Smooth muscle cell (in vitro differentiated cells): ENCODE measurements around the gene ZNF518A. TPM values are rescaled to one million over a fixed set of nuclear protein-coding genes. Genes with fewer than 3 reads are reported as not detected.

ENCODE experiments used
- DNase-seq: peaks from one replicate; lab custom pipeline; 2025; ENCODE audit not compliant: unreplicated experiment; lab: John Stamatoyannopoulos, UW
- H2AFZ ChIP-seq: fragments of 200-600 bp; sonication (generic); 2 replicates; pipeline ENCODE4 v1.6.0; 2016; ENCODE audit warnings: antibody characterized with exemption, low read depth, mild to moderate bottlenecking
- H3F3A ChIP-seq: fragments of 200-600 bp; sonication (generic); 2 replicates; pipeline ENCODE4 v1.6.0; 2017; ENCODE audit warnings: antibody characterized with exemption, low read depth
- H3K27ac ChIP-seq: fragments of 200-600 bp; sonication (generic); 2 replicates; pipeline ENCODE4 v1.5.1; 2016; ENCODE audit warnings: low read depth, mild to moderate bottlenecking
- H3K27me3 ChIP-seq: fragments of 200-600 bp; sonication (generic); 2 replicates; pipeline ENCODE4 v1.6.1; 2016; ENCODE audit warnings: low read depth, mild to moderate bottlenecking
- H3K36me3 ChIP-seq: fragments of 200-600 bp; sonication (generic); 2 replicates; pipeline ENCODE4 v1.5.1; 2016; ENCODE audit warnings: low read depth
- H3K4me1 ChIP-seq: fragments of 200-600 bp; sonication (generic); 2 replicates; pipeline ENCODE4 v1.5.1; 2016; ENCODE audit warnings: low read depth
- H3K4me2 ChIP-seq: fragments of 200-600 bp; sonication (generic); 2 replicates; pipeline ENCODE4 v1.6.0; 2016; ENCODE audit warnings: mild to moderate bottlenecking
- H3K4me3 ChIP-seq: fragments of 200-600 bp; sonication (generic); 2 replicates; pipeline ENCODE4 v1.5.1; 2016; ENCODE audit warnings: mild to moderate bottlenecking
- H3K79me2 ChIP-seq: fragments of 200-600 bp; sonication (generic); 2 replicates; pipeline ENCODE4 v1.6.0; 2016; ENCODE audit warnings: low read depth, mild to moderate bottlenecking
- H3K9ac ChIP-seq: fragments of 200-600 bp; sonication (generic); 2 replicates; pipeline ENCODE4 v1.6.0; 2016; ENCODE audit warnings: low read depth
- H3K9me3 ChIP-seq: fragments of 200-600 bp; sonication (generic); replicated peaks from 2 replicates; pipeline ENCODE4 v1.5.1; 2016; ENCODE audit warnings: low read depth
- H4K20me1 ChIP-seq: fragments of 200-600 bp; sonication (generic); 2 replicates; pipeline ENCODE4 v1.6.0; 2016; ENCODE audit warnings: low read depth
- CTCF ChIP-seq: fragments of 200-600 bp; sonication (generic); IDR thresholded peaks from 2 replicates; pipeline ENCODE4 v1.5.1; 2017; ENCODE audit warnings: borderline replicate concordance, mild to moderate bottlenecking, antibody characterized with exemption; ENCODE audit not compliant: insufficient read depth, poor library complexity, severe bottlenecking
- WGBS: methylation state at CpG from one replicate; pipeline ENCODE4 v1.1.7; 2016; ENCODE audit warnings: low lambda C conversion rate; 5-methylcytosine and 5-hydroxymethylcytosine counted together
- polyA plus RNA-seq: library from polyadenylated mRNA; unstranded; fragments of >200 nt; fragmentation: Nextera tagmentation; extraction: Ambion mirVana; gene quantifications from 2 replicates; pipeline ENCODE4 v1.2.1, GENCODE V29; 2016
- total RNA-seq: library from RNA; depleted of rRNA; stranded (reverse); fragments of >200 nt; gene quantifications from 2 replicates; pipeline ENCODE4 v1.2.3, GENCODE V29; 2014

Gene ZNF518A
- total and polyA plus RNA-seq, 2 experiments from 2014 or later = 9.0 to 26.9 TPM

GRCh38 chr10:96131621-96132020 lies 1.5 kb downstream of the ZNF518A start:
- peak overlapping the region; percentile 87 for H3K4me2 ChIP-seq
- no peak overlapping the region for H3K27ac ChIP-seq
- H4K20me1 ChIP-seq = no peaks in the 10 kb centered on the region
- DNase-seq = no peak
- peak overlapping the region; percentile 93 for H3K9ac ChIP-seq
- H3F3A ChIP-seq = no peaks in the 10 kb centered on the region
- 43% methylated on average over 3 of the region's 3 CpGs for WGBS
- TF ChIP-seq CTCF = no peak
- peaks cover 12% of the 10 kb centered on the region for H3K36me3 ChIP-seq
- H3K4me3 ChIP-seq = peak overlapping the region; percentile 63
- no peaks in the 10 kb centered on the region for H3K9me3 ChIP-seq
- H3K79me2 ChIP-seq = peaks cover 18% of the 10 kb centered on the region
- peaks cover 15% of the 10 kb centered on the region for H3K27me3 ChIP-seq
- H3K4me1 ChIP-seq = peaks cover 18% of the 10 kb centered on the region
- no peak overlapping the region for H2AFZ ChIP-seq

- DNase-seq = no peak
- H3K9me3 ChIP-seq = no peaks in the 10 kb centered on the region
- peaks cover 5% of the 10 kb centered on the region for H3K27me3 ChIP-seq
- TF ChIP-seq CTCF = no peak
- no peak overlapping the region for H3K4me3 ChIP-seq
- no peak overlapping the region for H3K9ac ChIP-seq
- H3F3A ChIP-seq = no peaks in the 10 kb centered on the region
- peaks cover 15% of the 10 kb centered on the region for H3K36me3 ChIP-seq
- no peak overlapping the region for H3K4me2 ChIP-seq
- peaks cover 18% of the 10 kb centered on the region for H3K79me2 ChIP-seq
- no peak overlapping the region for H2AFZ ChIP-seq
- H3K27ac ChIP-seq = no peak overlapping the region
- H3K4me1 ChIP-seq = peaks cover 23% of the 10 kb centered on the region
- H4K20me1 ChIP-seq = no peaks in the 10 kb centered on the region
Measured at GRCh38 chr10:96133135-96133534, 3.0 kb downstream of the ZNF518A start.

- H3K9ac ChIP-seq = no peak overlapping the region
- no peak overlapping the region for H3K4me3 ChIP-seq
- H3K79me2 ChIP-seq = peaks cover 14% of the 10 kb centered on the region
- H4K20me1 ChIP-seq = no peaks in the 10 kb centered on the region
- peaks cover 2% of the 10 kb centered on the region for H3F3A ChIP-seq
- no peak for TF ChIP-seq CTCF
- 94% methylated on average over 5 of the region's 5 CpGs for WGBS
- no peak for DNase-seq
- peaks cover 15% of the 10 kb centered on the region for H3K36me3 ChIP-seq
- H3K4me1 ChIP-seq = peaks cover 8% of the 10 kb centered on the region
- H3K4me2 ChIP-seq = no peak overlapping the region
- H3K9me3 ChIP-seq = no peaks in the 10 kb centered on the region
- no peak overlapping the region for H3K27ac ChIP-seq
- H2AFZ ChIP-seq = no peak overlapping the region
- no peaks in the 10 kb centered on the region for H3K27me3 ChIP-seq
Measured at GRCh38 chr10:96136810-96137209, 6.7 kb downstream of the ZNF518A start.

- H3F3A ChIP-seq = peaks cover 6% of the 10 kb centered on the region
- no peak for TF ChIP-seq CTCF
- H3K9me3 ChIP-seq = no peaks in the 10 kb centered on the region
- no peak overlapping the region for H3K9ac ChIP-seq
- peaks cover 6% of the 10 kb centered on the region for H3K4me1 ChIP-seq
- H3K79me2 ChIP-seq = peaks cover 6% of the 10 kb centered on the region
- H3K4me3 ChIP-seq = no peak overlapping the region
- DNase-seq = no peak
- H2AFZ ChIP-seq = no peak overlapping the region
- no peak overlapping the region for H3K27ac ChIP-seq
- H4K20me1 ChIP-seq = no peaks in the 10 kb centered on the region
- peaks cover 15% of the 10 kb centered on the region for H3K36me3 ChIP-seq
- no peaks in the 10 kb centered on the region for H3K27me3 ChIP-seq
- 91% methylated on average over 2 of the region's 2 CpGs for WGBS
- H3K4me2 ChIP-seq = no peak overlapping the region
Measured at GRCh38 chr10:96137567-96137966, 7.5 kb downstream of the ZNF518A start.
